ENCODE results near the gene BIK.
"Not testable (repeated sequence)": the region's sequence is repeated elsewhere in the genome, so short reads cannot be mapped to it uniquely, and the experiment has no call there.

BIK gene

DNA sequence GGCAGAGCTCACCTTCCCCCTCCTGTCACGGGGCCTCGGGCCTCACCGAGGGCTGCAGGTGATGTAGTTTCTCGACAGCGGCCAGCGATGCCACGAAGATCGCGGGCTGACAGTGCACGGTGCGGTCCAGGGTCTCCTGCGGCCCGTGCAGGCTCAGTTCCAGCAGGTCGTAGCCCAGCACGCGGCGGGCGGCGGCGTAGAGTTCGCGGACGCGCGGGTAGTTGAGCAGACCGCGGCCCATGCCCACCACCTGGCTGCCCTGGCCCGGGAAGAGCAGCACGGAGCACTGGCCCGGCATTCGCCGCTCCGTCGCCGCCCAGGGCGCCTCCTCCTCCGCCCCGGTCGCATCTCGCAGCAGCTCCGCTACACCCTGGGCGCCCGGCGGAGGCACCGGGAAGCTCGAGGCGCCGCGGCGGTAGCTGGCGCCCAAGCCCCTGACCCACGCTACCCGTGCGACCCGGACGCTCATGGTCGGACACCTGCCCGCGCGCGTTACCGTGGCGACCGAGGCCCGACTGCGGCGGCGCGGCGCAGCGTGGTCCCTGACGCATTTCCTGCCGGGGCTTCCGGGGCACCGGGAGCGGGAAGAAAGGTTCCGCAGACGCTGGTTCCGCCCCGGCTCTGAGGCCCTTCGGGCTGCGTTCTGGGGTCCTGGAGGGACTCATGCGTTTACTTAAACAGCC is 32.5 kb downstream of the BIK start, which contains the start of gene MCAT:
Gene MCAT, minus strand, starts transcription at position 519 of the 683 bp plus-strand sequence. Its CDS starts 50 bp downstream, at position 469.
- DNase-seq = peak; percentile 65

DNA sequence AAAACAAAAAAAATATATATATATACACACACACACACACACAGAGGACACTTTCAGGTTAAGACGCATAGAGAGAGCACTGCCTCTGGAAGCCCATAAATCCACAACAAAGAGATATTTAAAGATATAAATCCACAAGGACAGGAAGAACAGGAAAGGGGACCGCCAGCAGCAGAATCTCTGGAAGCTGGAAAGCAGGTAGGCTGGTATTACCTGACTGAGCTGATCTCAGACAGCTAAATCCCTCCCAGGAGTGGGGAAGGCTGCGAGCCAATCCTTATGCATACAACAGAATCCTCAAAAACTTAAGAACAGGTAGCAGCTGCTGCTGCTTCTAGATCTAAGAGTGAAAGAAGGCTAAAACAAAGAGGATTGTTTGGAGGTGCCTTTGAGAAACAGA is 34.4 kb downstream of the BIK start:
- DNase-seq = no peak

DNA sequence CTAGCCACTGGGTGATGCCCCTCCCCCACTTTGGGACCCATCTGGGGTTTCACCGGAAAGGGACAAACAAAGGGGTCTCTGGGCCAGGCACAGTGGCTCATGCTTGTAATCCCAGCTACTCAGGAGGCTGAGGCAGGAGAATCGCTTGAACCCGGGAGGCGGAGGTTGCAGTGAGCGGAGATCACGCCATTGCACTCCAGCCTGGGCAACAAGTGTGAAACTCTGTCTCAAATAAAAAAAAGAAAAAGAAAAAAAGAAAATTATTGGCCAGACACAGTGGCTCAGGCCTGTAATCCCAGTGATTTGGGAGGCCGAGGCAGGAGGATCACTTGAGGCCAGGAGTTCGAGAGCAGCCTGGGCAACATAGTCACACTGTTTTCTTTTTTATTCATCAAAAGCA is 34.8 kb downstream of the BIK start:
- DNase-seq = not testable (repeated sequence)

DNA sequence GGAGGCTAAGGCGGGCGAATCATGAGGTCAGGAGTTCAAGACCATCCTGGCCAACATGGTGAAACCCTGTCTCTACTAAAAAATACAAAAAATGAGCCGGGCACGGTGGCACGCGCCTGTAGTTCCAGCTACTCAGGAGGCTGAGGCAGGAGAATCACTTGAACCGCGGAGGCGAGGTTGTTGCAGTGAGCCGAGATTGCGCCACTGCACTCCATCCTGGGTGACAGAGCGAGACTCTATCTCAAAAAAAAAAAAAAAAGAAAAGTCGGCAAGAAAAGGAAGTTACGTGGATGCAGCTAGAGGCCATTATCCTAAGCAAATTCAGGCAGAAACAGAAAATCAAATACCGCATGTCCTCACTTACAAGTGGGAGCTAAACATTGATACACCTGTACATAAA is 35.8 kb downstream of the BIK start:
- DNase-seq = not testable (repeated sequence)

DNA sequence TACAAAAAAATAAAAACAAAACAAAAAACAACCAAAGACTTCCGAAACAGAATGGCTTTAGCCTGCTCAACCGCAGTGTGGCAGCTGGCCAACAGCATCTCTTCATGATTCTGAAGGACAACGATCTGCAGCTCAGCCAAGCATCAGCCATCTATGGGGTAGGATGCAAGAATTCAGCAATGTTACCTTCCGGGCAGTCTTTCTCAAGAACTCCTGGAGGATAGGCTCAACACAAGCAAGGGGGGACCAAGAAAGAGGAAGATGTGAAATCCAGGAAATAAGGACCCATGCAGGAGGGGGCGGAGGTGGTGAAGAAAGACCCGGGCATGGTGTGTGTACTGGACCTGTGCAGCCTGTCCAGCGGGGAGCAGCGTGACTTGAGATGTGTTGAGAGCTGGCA is 37.3 kb downstream of the BIK start:
- DNase-seq = no peak

DNA sequence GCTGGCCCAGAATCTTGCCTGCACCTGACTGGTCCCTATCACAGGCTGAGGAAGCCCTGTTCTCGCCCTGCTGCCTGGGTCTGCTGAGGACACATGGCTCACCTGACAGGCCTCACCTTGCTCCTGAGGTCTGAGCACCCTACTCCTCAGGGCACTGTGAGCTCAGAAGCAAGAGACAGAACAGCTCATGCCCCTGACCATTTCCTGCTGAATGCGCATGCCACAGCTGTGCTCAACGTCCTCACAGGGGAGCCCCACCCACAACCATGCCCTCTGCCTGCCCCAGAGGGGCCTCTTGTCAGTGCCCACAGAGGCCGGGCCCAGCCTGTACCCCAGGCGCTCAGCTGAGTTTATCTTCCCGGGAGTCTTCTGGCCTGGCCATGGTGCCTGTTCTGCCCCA is 38.0 kb downstream of the BIK start:
- no peak for DNase-seq

DNA sequence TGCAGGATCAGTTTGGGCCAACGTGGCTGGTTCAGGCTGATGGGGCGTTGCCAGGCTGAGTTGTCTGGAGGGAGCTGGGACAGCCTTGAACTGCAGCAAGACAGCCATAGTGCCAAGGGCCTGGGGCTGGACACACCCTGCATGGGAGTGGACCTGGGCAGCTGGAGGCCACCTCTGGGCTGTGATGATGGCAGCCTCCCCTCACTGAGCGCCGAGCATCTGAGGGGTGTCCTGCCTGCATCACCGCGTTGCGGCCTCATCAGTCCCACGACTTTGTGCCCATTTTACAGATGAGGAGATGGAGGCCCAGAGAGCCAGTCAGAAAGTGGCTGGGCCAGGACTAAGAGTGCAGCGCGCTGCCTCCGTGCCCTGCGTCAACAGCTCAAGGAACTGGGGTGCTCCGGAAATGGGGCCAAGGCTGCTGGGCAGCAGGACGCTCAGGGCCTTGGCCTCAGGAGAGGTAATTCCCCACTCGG is 40.2 kb downstream of the BIK start:
- no peak for DNase-seq

DNA sequence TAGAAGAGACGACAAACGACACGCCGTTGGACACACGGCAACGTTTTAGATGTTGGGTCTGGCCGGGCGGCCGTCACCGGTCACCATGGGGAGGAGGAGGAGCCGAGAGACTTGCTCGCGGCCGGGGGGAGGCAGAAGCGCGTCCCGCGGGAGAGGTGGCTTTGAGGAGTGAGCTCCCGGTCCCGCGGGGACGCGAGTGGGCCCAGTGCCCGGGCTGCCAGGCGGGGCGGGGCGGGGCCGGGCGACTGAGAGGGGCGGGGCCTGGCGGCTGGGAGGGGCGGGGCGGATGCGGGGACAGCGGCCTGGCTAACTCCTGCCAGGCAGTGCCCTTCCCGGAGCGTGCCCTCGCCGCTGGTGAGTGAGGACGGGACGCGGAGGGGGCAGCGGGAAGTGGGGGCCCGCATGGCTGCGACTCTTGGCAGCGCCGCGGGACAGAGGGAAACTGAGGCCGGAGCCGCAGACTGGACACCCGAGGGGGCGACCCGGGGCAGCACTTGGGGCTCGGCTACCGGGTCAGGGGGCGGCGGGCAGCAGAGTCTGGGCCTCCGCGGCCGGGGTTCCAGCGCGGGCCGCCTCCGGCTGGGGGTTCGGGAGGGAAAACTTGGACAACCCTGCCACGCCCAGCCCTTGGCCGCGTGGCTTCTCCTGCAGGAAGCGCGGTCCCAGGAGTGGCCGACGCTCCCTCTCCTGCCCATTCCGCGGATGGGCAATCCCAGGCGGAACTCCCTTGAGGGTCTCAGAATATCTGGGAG is 40.9 kb downstream of the BIK start, which contains the start of gene TSPO:
Gene TSPO, plus strand, starts transcription at position 309 of the 752 bp plus-strand sequence. CDS start 7,680 bp downstream, outside the sequence.
- DNase-seq = peak; percentile 45

DNA sequence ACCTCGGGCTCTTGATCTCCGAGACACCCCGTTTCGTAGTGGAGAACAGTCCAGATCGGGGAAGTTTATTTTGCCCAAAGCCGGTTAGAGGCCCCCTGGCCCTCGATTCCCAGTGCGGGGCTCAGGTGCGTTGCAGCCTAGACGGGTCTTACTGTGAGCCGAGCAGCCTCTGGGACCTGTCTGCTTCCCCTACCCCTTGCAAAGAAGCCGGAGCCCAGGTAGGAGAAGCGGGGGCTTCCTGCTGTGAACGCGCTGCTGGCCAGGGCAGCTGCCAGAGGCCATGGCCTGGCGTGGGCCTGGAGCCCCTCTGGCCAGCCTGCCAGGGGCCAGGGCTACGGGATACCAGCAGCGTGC is 41.4 kb downstream of the BIK start:
- no peak for DNase-seq

DNA sequence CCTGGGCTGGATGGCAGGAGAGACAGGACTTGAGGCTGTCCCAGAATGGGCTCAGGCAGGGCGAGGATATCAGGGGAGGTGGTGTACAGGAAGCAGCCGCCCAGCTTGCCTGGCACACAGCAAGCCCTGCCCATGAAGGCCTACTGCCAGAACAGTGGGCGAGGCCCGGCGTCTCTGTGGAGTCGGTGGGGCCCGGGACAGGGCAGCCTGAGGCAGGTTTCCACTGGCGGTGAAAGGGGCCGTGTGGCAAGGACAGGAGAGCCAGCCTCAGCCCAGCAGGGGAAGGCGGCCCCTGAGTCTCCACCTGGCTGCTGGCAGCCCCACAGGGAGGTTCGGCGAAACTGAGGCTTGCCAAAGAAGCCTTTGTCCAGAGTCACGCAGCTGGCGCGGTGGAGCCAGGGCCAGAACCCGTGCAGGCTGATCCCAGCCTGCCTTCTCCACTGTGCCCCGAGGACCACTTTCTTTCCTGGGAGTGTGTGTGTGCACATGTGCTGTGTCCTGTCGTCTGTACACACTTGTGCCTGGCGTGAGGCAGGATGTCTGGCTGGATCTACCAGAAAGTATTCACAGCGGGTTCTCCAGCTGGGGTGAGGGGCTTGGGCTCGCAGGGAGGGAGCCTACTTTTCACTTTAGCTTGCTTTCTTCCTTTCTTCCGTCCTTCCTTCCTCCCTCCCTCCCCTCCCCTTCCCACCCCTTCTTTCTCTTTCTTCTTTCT is 42.0 kb downstream of the BIK start:
- DNase-seq = peak; percentile 49

DNA sequence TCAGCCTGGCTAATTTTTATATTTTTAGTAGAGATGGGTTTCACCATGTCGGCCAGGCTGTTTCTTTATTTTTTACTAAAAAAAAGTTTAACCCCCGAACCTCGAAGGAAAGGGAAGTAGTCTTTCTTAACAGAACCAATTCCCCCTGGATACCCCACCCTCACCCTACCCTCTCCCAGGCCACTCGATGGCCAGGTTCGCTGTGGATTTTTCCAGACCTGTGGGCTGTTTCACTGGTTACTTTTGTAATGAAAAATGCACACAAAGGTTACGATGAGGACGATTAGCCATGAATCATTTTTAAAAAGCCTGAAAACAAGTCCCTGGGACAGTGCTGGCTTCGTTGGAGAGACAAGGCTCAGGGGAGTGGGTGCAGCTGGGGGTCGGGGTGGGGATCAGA is 43.3 kb downstream of the BIK start:
- DNase-seq = no peak

DNA sequence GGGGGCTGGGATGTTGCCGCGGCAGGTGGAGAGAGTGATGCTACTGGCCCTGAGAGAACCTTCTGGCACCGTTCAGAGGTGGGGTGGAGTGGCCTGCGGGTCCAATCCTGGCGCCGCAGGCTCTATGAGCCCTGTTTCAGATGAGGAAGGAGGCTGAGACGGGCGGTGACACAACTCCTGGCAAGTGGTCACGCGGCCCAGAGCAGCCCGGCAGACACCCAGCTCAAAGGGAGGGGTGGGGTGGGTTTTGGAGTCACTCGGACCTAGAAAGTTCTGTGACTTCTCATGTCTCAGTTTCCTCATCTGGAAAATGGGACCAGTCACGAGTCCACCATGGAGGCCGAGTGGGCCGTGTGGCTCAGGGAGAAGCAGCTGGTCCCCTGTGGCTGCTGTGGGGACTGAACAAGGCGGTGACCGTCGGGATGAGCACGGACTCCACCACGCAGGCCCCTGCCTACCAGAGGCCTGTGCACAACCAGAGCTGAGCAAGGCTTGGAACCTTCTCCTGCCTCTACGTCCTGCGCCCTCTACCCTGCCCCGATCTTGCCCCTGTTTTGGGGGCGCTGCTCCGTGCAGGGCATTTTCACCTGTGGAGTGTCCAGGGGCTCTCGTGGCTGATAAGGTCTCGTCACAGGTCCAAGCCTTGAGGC is 44.5 kb downstream of the BIK start:
- no peak for DNase-seq

DNA sequence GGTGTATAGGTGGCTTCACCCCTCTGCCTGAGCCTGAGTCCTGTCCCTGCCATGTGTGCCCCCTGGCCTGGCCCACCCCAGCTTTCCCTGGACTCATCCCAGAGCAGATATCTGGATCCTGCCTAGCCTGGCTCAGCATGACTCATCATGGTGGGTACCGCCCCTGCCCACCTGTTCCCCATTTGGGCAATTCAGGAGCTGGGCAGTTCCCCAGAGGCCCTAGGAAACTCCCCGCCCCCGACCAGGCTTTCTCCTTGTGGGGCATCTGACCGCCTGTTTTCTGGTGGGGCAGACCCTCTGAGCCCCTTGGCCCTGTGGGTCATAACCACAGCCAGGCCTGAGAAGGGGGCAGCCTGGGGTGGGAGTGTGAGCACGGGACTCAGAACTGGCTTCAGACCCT is 45.2 kb downstream of the BIK start:
- DNase-seq = no peak

DNA sequence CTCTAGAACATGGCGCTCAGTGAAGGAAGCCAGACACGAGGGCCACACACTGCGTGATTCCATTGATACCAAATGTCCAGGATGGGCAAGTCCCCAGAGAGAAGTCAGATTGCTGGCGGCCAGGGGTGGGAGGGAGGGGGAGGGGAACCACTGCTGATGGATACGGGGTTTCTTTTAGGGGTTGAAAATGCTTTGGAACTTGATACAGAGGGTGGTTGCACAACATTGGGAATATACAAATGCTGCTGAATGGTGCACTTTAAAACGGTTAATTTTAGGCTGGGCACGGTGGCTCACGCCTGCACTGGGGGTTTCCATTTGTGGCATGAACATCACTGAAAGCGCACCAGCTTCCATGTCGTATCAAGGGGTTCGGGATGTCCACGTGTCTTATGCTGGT is 45.9 kb downstream of the BIK start:
- DNase-seq = no peak

DNA sequence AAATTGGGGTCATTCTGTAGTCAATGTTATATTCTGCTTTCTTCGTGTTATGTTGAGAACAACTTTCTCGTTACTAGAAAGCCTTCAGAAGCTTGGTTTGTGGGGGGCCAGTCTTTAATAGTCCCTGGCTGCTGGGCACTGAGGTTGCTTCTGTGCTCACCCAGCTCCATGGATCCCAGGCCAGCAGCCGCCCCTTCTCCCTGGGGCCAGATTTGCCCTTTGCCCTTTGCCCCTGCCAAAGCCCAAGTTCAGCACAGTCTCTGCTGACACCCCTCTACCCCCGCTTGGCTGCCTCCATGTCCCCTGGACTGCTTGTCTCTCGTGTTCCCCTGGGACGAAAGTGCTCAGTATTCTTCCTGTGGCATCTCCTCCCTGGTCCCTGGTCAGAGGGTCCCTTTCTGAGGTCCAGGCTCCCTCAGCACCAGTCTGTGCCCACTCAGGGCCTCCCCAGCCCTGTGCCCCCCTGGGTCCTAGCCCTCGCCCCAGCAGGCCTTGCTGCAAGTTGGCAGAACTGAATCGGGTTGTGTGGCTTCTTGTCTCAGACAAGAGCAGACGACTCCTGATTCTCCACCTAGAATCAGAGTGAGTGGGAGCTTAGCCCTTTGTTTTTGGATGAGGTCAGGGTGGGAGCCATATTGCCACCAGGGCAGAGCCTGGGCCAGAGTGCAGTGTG is 47.5 kb downstream of the BIK start:
- no peak for DNase-seq

DNA sequence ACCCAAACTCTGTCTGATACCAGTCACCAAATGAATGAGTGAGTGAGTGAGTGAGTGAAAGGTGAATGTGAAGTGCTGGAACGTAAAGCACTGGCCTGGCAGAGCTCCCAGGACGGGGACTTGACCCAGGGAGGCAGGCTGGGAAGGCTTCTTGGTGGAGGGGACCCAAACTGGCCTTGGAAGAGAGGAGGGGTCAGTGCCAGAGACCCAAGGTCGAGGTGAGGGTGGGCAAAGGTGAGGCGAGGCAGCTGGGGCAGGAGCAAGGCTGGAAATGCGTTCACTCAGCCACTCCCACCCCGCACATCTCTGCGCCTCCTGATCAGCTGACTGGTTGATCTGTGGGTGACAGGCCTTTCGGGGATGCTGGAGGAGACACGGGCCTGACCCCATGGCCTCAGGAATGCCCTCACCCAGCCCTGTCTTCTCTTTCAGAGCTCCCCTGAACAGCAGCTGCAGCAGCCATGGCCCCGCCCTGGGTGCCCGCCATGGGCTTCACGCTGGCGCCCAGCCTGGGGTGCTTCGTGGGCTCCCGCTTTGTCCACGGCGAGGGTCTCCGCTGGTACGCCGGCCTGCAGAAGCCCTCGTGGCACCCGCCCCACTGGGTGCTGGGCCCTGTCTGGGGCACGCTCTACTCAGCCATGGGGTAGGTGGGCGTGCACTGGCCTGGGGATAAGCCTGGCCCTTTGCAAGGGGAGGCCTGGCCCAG is 48.4 kb downstream of the BIK start:
- no peak for DNase-seq

DNA sequence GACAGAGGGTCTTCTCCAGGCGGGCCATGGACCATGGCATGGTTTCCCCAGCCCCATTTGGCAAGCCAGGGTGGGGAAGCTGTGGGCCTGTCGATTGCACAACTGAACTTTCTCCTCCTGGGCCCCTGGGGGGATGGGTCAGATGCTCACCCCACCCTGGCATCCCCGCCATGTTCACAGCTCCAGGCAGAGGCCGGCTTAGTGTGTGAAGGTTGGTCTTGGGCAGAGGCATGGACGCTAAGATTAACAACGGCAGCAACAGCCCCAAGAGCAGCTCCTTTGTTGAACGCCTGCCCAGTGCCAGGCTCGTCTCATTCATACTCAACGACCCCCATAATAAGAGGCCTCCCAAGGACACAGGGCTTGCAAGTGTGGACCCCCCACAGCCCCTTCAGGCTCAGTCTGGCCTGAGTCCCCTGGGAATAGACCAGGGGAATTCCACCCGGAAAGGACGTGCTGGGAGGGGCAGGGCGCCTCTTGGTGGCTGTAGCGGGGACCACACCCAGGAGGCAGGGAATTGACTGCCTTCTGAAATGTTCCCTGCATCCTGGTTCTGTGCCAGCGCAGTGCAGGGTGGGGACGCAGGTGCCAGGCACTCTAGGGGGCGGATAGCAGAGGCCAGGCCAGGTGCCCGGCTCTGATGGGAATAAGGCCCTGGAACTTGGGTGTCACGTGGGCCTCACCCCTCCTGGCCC is 49.1 kb downstream of the BIK start:
- DNase-seq = no peak

DNA sequence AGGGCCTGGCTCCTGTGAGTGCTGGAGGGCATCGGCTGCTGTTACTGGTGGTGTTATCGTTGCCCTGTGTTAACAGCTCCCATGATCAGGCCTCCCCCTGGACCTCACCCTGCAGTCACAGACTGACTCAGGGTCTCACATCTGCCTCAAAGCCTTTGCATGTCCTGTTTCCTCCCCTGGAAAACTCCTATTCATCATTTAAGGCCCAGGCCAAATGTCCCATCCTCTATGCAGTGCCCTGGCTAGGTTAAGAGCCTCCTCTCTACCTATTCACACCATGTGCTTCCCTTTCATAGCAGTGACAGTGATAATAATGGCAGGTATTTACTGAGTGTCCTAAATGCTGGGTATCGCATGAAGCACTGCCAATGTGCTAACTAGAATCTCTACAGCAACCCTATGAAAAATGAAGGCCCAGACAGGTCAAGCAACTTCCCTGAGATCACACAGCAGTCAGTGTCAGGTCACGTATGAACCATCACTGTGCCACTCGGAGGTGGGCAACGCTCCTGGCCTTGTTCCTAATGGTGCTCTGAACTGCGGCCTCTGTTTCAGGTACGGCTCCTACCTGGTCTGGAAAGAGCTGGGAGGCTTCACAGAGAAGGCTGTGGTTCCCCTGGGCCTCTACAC is 50.1 kb downstream of the BIK start:
- no peak for DNase-seq

DNA sequence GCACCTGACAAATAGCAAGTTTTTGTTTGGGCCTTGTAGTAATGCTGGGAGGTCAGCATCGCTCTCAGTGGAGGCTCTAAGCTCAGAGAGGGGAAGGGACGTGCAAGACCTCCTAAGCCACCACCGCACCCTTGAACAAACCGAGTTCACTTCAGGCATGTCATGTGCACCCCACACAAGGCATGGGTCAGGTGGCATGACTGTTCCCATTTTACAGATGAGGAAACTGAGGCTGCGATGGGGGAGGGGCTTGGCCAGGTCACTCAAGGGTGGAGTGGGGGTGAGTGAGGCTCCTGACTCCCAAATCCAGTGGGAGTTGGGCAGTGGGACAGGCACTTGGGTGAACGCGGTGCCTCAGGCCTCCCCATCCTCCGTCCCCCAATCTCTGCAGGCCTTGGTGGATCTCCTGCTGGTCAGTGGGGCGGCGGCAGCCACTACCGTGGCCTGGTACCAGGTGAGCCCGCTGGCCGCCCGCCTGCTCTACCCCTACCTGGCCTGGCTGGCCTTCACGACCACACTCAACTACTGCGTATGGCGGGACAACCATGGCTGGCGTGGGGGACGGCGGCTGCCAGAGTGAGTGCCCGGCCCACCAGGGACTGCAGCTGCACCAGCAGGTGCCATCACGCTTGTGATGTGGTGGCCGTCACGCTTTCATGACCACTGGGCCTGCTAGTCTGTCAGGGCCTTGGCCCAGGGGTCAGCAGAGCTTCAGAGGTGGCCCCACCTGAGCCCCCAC is 52.0 kb downstream of the BIK start:
- no peak for DNase-seq

DNA sequence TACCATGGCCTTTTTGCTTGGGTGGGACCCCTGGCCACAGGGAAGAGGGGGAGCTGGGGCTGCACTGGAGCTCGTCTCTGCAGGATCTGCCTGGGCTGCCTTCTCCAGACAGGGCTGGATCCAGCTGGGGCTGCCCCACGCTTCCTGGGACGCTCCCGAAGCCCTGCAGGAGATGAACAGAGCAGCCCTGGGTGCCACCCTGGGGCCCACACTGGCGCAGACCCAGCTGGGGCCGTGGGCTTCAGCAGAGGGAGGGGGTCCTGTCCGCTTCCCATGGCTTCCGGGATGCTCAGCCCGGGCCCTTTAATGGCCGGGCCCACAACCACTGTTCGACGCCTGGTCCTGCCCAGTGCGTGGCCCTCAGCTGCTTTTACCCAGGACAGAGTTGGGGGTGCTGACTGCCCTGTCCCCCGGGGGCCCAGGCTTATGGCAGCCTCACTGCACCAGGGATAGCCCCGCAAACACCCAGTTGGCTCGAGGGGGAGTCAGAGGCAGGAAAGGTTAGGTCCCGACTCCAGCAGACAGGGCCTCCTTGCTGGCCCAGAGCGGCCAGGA is 52.8 kb downstream of the BIK start:
- DNase-seq = no peak
